NCI-H146 treated with DMSO at 0.1 percent for 48 hours (cell line): ENCODE measurements around the gene ING1.

Experiments
- DNase-seq: peaks from one replicate; lab custom pipeline; 2025; ENCODE audit not compliant: unreplicated experiment; lab: John Stamatoyannopoulos, UW

The ING1 gene

DNA sequence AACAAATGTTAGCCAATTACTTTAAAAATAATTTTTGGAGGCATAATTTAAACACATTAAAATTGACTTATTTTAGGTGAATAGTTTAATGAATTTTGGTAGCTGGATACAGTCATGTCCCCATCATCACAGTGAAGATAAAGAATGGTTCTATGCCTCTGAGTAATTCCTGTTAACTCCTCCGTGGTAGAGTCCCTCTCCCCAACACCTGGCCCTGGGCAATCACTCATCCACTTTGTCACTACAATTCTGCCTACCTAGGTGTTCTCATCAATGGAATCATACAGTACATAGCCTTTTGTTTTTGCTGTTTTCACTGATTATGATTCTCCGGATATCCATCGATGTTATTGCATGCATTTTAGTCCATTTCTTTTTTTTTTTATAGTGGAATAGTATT is 55.6 kb downstream of the ING1 start:
- no peak for DNase-seq

DNA sequence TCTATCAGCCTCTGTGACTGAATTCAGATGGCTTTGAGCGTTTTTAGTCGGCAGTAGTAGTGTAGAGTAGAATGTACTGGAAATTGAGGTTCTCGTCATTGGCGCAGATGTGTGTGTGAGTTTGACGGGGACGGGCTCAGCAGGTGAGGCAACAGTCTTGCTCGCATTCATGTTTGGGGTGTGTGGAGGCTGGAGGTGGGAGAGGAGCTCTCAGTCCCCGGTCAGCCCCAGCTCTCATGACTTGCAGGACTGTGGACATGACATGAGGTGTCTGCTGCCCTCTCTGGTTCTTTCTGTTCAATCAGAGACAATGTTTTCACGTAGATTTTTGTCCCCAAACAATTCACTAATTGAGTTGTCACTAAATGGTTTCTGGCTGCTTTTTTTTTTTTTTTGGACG is 57.2 kb downstream of the ING1 start:
- no peak for DNase-seq

DNA sequence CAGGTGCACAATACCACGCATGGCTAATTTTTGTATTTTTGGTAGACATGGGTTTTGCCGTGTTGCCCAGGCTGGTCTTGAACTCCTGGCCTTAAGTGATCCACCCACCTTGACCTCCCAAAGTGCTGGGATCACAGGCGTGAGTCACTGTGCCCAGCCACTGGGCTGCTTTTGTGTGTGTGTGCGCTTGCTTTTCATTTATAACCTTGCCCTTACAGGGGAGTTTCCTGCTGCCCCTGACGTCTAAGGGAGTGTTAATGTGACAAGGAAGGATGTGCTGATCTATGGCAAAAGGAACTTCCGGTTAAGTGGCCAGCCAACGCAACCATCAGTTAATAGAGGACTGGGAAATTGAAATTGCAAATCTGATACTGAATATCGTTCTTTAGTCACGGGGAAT is 57.7 kb downstream of the ING1 start:
- no peak for DNase-seq

DNA sequence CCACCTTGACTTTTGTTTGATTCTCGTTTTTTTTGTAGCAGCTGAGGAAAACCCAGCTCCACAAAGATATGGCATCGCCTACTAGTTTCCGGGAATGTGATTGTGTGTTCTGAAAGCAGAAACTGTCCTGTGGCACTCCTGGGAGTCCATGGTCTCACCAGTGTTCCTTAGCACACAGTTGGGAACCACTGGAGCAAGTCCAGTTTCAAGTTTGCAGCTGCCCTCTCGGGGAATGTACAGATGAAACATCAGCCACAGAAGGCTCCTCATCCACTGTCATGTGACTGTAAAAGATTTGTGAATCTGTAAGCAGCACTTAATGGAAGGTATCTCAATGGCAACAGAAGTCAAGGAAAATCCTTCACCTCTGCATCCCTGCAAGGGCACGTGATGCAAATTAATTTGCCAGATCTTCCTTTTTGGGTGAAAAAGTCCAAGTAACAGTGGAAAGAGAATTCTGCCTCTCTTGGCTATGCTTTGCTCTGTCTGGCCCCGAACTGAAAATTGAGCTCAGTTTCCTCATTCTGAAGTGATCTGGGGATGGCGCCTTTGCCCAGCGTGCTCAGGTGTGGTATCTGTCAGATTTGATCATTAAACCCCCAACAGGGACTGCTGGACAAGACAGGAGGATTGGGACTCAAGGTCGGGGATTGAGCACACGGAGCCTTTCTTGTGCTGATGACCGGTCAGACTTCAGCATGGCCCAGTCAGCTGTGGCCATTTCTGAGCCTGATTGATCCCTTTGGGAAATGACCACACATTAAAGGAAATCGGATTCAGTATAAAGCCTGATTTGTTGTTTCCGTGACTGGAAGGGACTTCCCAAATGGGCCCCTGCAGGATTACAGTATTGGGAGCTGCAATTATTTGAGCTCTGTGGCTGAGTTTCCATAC is 58.8 kb downstream of the ING1 start:
- DNase-seq, result no peak
